ENCODE measurements around the gene DNM2. TPM values are rescaled to one million over a fixed set of nuclear protein-coding genes. Genes with fewer than 3 reads are reported as not detected.
"Not testable (repeated sequence)": the region's sequence is repeated elsewhere in the genome, so short reads cannot be mapped to it uniquely, and the experiment has no call there.

Gene DNM2
- total RNA-seq, result 79.8 TPM

GRCh38 chr19:10717356-10718204, at the start of gene DNM2:
DNM2 (plus strand) TSS chr19:10718079; CDS start chr19:10718243, 164 bp downstream.
- ATAC-seq, result peak; percentile 94

GRCh38 chr19:10669246-10669645, 48.6 kb upstream of the DNM2 start:
- ATAC-seq, result peak; percentile 56

- no peak for ATAC-seq
Measured at GRCh38 chr19:10670182-10670581, 47.7 kb upstream of the DNM2 start.

- ATAC-seq, result peak; percentile 26
Measured at GRCh38 chr19:10670876-10671804, 46.7 kb upstream of the DNM2 start.

- ATAC-seq, result not testable (repeated sequence)
Measured at GRCh38 chr19:10671922-10672321, 46.0 kb upstream of the DNM2 start.

- ATAC-seq, result not testable (repeated sequence)
Measured at GRCh38 chr19:10675214-10675613, 42.7 kb upstream of the DNM2 start.

GRCh38 chr19:10677751-10678150, 40.1 kb upstream of the DNM2 start:
- no peak for ATAC-seq

- ATAC-seq, result no peak
Measured at GRCh38 chr19:10678813-10679212, 39.1 kb upstream of the DNM2 start.

- no peak for ATAC-seq
Measured at GRCh38 chr19:10679743-10680142, 38.1 kb upstream of the DNM2 start.

- no peak for ATAC-seq
Measured at GRCh38 chr19:10680545-10681135, 37.2 kb upstream of the DNM2 start.

- peak; percentile 37 for ATAC-seq
Measured at GRCh38 chr19:10681658-10682057, 36.2 kb upstream of the DNM2 start.

- no peak for ATAC-seq
Measured at GRCh38 chr19:10682397-10683063, 35.3 kb upstream of the DNM2 start.

GRCh38 chr19:10683064-10683426, 34.8 kb upstream of the DNM2 start:
- no peak for ATAC-seq

GRCh38 chr19:10683582-10683981, 34.3 kb upstream of the DNM2 start:
- ATAC-seq, result no peak

GRCh38 chr19:10685210-10685609, 32.7 kb upstream of the DNM2 start:
- ATAC-seq, result no peak

GRCh38 chr19:10686193-10686592, 31.7 kb upstream of the DNM2 start:
- no peak for ATAC-seq

- ATAC-seq, result peak; percentile 85
Measured at GRCh38 chr19:10686661-10687517, 31.0 kb upstream of the DNM2 start.

- no peak for ATAC-seq
Measured at GRCh38 chr19:10687518-10688288, 30.2 kb upstream of the DNM2 start.

- no peak for ATAC-seq
Measured at GRCh38 chr19:10688545-10689280, 29.2 kb upstream of the DNM2 start.

GRCh38 chr19:10690341-10690781, 27.5 kb upstream of the DNM2 start:
- no peak for ATAC-seq

All from esophagus mucosa (tissue), 1 donor.